ENCODE measurements around the gene SRCAP.

- TF ChIP-seq POLR2AphosphoS5 (IDR thresholded peaks at IDR 0.05): no peak
- no peak for TF ChIP-seq POLR2A (IDR thresholded peaks at IDR 0.05)
- TF ChIP-seq CTCF (IDR thresholded peaks at IDR 0.05): no peak
These were observed 67.9 kb downstream of the SRCAP start for GRCh38 chr16:30766933-30767284.
